GM12873 (cell line): ENCODE measurements around the gene POU2AF2.

Source experiments
- TF ChIP-seq, protein P1 (sequence below): IDR thresholded peaks from 2 replicates; pipeline ENCODE4 v1.5.1; 2012; ENCODE audit warnings: low read depth, mild to moderate bottlenecking, moderate library complexity, low read length, control low read depth; ENCODE audit not compliant: insufficient read depth; ENCODE audit errors: missing control alignments

Gene POU2AF2

DNA sequence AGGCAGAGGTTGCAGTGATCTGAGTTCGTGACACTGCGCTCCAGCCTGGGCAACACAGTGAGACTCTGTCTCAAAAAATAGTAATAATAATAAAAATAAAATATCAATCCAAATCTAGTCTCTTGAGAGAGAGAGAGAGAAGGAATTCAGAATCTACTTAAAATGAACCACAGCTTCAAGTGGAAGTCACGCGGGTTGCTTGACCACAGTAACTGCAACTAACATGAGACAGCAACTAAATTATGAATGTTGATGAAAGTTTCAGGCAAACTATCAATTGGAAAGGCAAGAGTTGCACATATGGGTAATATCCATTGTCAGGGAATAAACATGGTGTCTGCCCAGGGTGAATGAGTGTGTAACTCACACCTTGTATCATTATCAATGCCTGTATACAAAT, 12.5 kb downstream of the POU2AF2 start:
- TF ChIP-seq, protein P1, sequence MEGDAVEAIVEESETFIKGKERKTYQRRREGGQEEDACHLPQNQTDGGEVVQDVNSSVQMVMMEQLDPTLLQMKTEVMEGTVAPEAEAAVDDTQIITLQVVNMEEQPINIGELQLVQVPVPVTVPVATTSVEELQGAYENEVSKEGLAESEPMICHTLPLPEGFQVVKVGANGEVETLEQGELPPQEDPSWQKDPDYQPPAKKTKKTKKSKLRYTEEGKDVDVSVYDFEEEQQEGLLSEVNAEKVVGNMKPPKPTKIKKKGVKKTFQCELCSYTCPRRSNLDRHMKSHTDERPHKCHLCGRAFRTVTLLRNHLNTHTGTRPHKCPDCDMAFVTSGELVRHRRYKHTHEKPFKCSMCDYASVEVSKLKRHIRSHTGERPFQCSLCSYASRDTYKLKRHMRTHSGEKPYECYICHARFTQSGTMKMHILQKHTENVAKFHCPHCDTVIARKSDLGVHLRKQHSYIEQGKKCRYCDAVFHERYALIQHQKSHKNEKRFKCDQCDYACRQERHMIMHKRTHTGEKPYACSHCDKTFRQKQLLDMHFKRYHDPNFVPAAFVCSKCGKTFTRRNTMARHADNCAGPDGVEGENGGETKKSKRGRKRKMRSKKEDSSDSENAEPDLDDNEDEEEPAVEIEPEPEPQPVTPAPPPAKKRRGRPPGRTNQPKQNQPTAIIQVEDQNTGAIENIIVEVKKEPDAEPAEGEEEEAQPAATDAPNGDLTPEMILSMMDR = no peak

DNA sequence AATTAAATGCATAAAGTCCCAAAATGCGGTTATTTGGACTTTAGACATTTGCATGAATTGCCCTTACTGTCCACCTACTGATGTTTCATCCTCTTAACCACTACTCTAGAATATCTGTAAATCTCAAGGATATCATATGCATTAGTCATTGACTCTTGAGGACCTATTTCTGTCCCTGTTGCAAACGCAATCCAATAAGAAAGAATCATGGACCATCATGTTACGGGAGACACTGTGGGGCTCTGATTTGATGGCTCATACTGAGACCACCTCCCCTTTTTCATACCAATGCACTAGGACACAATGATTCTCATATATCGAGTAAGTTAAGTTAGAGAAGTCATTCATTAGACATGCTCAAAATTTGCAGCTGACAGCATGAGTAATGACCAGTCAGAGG, 14.4 kb downstream of the POU2AF2 start:
- TF ChIP-seq, protein P1 = no peak

DNA sequence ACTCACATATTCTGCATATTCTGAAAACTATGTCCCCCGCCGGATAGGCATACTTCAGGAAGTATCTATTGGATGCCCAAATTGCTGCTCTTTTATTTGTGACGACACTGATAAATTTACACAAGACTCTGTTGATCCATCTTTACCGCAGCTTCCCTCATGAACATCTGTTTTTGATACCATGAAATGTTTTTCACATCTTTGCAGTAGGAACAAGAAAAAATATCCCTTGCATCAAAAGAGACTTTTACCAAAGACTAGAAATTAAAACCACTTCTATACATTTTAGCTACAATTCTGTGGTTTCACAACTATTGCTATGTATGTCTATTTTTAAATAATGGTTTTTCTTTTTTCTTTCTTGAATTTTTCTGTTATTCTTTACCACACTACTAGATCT, 15.3 kb downstream of the POU2AF2 start:
- TF ChIP-seq, protein P1 = no peak

DNA sequence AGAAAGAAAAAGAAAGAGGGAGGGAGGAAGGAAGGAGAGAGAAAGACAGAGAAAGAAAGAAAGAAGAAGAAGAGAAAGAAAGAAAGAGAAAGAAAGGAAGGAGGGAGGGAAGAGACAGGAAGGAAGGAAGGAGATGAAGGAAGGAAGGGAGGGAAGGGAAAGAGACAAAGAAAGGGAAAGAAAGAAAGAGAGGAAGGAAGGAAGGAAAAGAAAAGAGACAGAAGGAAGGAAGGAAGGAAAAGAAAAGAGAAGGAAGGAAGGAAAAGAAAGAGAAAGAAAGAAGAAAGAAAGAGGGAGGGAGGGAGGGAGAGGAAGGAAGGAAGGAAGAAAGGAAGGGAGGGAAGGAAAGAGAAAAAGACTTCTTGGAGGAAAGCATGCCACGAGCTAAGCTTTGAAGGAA, 19.1 kb downstream of the POU2AF2 start:
- TF ChIP-seq, protein P1 = no peak

DNA sequence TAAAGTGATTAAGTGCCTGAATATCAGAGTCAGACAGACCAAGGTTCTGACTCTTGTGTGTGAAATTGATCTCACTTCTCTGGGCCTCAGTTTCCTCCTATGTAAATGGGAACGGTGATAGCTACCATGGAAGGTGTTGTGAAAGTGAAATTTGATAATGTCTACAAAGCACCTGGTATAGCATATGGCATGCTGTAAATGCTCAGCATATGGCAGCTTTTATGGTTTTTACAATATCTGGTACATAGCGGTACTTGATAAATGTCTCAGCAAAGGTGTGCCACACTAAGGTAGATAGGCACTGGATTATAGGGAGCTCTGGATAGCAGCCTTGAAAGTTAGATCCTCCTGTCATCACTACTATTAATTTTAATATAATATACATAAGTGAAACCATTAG, 19.9 kb downstream of the POU2AF2 start:
- TF ChIP-seq, protein P1 = no peak

DNA sequence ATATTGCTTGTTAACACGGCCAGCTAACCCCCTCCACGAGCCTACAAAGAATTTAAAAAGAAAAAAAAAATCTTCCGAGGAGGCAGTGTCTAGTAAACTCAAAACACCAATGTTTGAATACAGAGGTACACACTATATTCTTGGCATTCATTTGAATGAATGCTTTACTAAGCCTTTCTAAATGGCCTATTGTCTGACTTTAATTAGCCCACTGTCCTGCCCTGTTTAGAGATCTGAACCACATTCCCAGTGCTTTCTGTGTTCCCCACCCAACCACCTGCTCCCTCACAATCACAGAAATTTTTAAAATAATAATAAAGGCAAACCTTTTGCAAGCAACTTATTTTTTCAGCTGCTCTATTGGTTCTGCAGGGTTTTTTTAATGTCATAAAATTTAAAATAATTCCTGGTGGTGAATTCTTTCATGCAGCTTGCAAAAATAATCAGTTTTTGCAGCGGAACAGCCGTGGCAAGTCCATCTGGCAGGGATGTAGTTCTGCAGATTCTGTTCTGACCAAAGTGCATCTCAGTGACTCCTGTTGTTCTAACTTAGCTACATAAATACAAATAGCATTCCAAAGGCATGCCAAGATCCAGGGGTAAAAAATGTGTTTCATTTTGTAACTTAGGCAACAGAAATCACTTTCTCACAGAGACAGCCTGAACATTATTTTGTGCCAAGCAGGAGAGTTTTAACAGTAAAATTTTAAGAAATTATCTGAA, 23.8 kb downstream of the POU2AF2 start:
- TF ChIP-seq, protein P1 = no peak

DNA sequence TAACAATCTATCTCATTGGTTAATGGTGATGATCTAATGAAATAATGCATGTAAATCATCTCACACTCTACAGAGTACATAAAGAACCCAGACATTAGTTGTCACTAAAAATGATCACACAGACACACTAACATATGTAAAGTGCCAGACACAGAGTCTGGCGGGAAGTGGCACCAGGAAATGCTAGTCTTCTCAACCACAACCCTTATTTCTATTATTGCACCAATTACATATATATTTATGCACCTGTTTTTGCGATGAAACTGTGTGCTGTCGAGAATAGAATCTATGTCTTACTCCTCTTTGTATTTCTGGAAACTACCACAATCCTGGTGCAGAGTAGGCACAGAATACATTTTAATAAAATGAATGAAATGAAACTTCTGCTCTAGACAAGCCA, 26.9 kb downstream of the POU2AF2 start:
- TF ChIP-seq, protein P1 = no peak

DNA sequence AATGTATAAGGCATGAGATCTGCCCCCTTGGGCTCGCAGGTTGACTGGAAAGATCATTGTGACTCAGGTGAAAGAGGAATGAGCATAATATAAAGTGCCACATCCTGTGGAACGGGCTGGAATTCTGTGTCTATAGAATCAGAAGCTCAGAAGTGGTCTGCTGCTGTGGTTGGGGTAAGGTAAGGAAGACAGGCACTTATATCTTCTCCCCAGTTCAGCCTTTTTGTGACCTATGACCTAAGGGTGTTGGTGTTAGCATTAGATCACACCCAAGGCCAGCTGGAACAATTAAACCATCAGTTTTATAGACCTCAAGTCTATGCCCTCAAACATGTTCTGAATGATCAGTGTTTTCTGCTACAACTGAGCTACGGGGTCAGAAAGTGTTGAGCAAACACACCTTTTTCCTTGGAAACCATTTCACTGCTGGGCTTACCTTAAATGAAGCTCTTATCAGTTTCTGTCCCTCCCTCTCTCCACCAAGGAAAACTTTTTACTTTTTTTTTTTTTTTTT, 37.1 kb downstream of the POU2AF2 start:
- TF ChIP-seq, protein P1 = no peak
